Upper lobe of left lung (tissue), 6 donors: Measurements from ENCODE around the gene MACROD2. TPM values are rescaled to one million over a fixed set of nuclear protein-coding genes. Genes with fewer than 3 reads are reported as not detected.

ENCODE experiments used
- ATAC-seq, 2 donors: fragments of 200-7000 bp; cut with Tn5 transposase; one replicate each; pipeline ENCODE4 v1.9.1; 2022; ENCODE audit warnings: mild to moderate bottlenecking in 2 of 2, moderate library complexity in 2 of 2; ENCODE audit not compliant: low FRiP score in 2 of 2
- DNase-seq, 2 donors: peaks; one replicate each; pipeline ENCODE4 v3.0.0-alpha.2; 2019 to 2020
- H3K27ac ChIP-seq, 4 donors: fragments of 200-600 bp; sonication (generic); one replicate each; pipeline ENCODE4 v1.5.1; 2016 to 2019
- H3K27me3 ChIP-seq, 4 donors: fragments of 200-600 bp; sonication (generic); one replicate each; pipeline ENCODE4 v1.5.1; 2017 to 2019
- H3K36me3 ChIP-seq, 4 donors: fragments of 200-600 bp; sonication (generic); one replicate each; pipeline ENCODE4 v1.5.1; 2016 to 2019
- H3K4me1 ChIP-seq, 4 donors: fragments of 200-600 bp; sonication (generic); one replicate each; pipeline ENCODE4 v1.5.1; 2018 to 2019
- H3K4me3 ChIP-seq, 4 donors: fragments of 200-600 bp; sonication (generic); one replicate each; pipeline ENCODE4 v1.5.1; 2017 to 2019; ENCODE audit warnings: mild to moderate bottlenecking in 2 of 4, moderate library complexity in 1 of 4
- H3K9me3 ChIP-seq, 4 donors: fragments of 200-600 bp; sonication (generic); one replicate each; pipeline ENCODE4 v1.5.1; 2018 to 2019
- CTCF ChIP-seq, 6 experiments: fragments of 450-650 bp in 4 of 6; fragments of 200-600 bp in 2 of 6; sonication (generic) in 2 of 6; IDR thresholded peaks; one replicate each; pipeline ENCODE4 v1.5.1; 2016 to 2019; ENCODE audit warnings: antibody characterized with exemption in 6 of 6
- EP300 ChIP-seq, 4 donors: sonication (generic); formaldehyde crosslinking; IDR thresholded peaks; one replicate each; pipeline ENCODE4 v1.5.1; 2017; ENCODE audit warnings: antibody characterized with exemption in 4 of 4, control low read depth in 2 of 4
- POLR2A ChIP-seq, 4 donors: fragments of 450-650 bp; IDR thresholded peaks; one replicate each; pipeline ENCODE4 v1.5.1; 2016 to 2017; ENCODE audit warnings: antibody characterized with exemption in 4 of 4, mild to moderate bottlenecking in 2 of 4
- POLR2AphosphoS5 ChIP-seq, 2 donors: sonication (generic); formaldehyde crosslinking; IDR thresholded peaks; one replicate each; pipeline ENCODE4 v1.5.1; 2017; ENCODE audit warnings: antibody characterized with exemption in 2 of 2
- WGBS, 2 donors: methylation state at CpG; one replicate each; pipeline ENCODE4 v1.1.5; 2017 to 2018; 5-methylcytosine and 5-hydroxymethylcytosine counted together
- total RNA-seq, 6 donors: library from RNA; depleted of rRNA in 4 of 6; stranded (reverse); fragments of >200 nt in 4 of 6; gene quantifications; one replicate each; pipeline versions ENCODE4 v1.1.0 to v1.2.1, GENCODE V29; 2016 to 2021
- donor health status: DM: no; HTN: no; CAD: no; lungs with moderate emphysema.
- donor health status: DM: no; HTN: yes; CAD: no; lungs with severe emphysema.

Gene MACROD2
- total RNA-seq, 6 donors from 2014 or later: 20.7 to 84.3 (median 36.3) TPM

GRCh38 chr20:15623215-15623614, 1627.9 kb downstream of the MACROD2 start:
- TF ChIP-seq EP300 (IDR thresholded peaks at IDR 0.05): no peak
- no peak for TF ChIP-seq POLR2A (IDR thresholded peaks at IDR 0.05)
- no peak for TF ChIP-seq POLR2AphosphoS5 (IDR thresholded peaks at IDR 0.05)
- no peak for TF ChIP-seq CTCF (IDR thresholded peaks at IDR 0.05)
- Histone ChIP-seq H3K4me1 (no peaks in the 10 kb centered on the region), H3K27ac (no peak overlapping the region), H3K27me3 (no peaks in the 10 kb centered on the region), H3K36me3 (no peaks in the 10 kb centered on the region), H3K9me3 (no peaks in the 10 kb centered on the region), H3K4me3 (no peak overlapping the region)
- DNase-seq (no peak), ATAC-seq (no peak)
- 80 to 95% methylated on average over 2 of the region's 2 CpGs for WGBS, 2 donors

- Histone ChIP-seq H3K9me3 (no peaks in the 10 kb centered on the region), H3K36me3 (no peaks in the 10 kb centered on the region), H3K27ac (no peak overlapping the region), H3K4me3 (no peak overlapping the region), H3K27me3 (no peaks in the 10 kb centered on the region), H3K4me1 (no peaks in the 10 kb centered on the region)
- no peak for DNase-seq
- TF ChIP-seq CTCF (IDR thresholded peaks at IDR 0.05) (no peak), POLR2AphosphoS5 (IDR thresholded peaks at IDR 0.05) (no peak), EP300 (IDR thresholded peaks at IDR 0.05) (no peak), POLR2A (IDR thresholded peaks at IDR 0.05) (no peak)
- WGBS, 2 donors: 82 to 91% methylated on average over 2 of the region's 2 CpGs
- ATAC-seq: no peak
These were observed 1630.7 kb downstream of the MACROD2 start for GRCh38 chr20:15625981-15626380.

- H3K4me3 ChIP-seq: no peak overlapping the region
- ATAC-seq (no peak), DNase-seq (no peak)
- WGBS, 2 donors: 62 to 85% methylated on average over 3 of the region's 3 CpGs
- H3K9me3 ChIP-seq: no peaks in the 10 kb centered on the region
- no peaks in the 10 kb centered on the region for H3K27me3 ChIP-seq
- H3K27ac ChIP-seq: no peak overlapping the region
- no peak for TF ChIP-seq EP300 (IDR thresholded peaks at IDR 0.05)
- TF ChIP-seq CTCF (IDR thresholded peaks at IDR 0.05): no peak
- no peak for TF ChIP-seq POLR2A (IDR thresholded peaks at IDR 0.05)
- no peak for TF ChIP-seq POLR2AphosphoS5 (IDR thresholded peaks at IDR 0.05)
- H3K36me3 ChIP-seq: no peaks in the 10 kb centered on the region
- no peaks in the 10 kb centered on the region for H3K4me1 ChIP-seq
These were observed 1631.8 kb downstream of the MACROD2 start for GRCh38 chr20:15627089-15627488.

GRCh38 chr20:15627501-15627903, 1632.2 kb downstream of the MACROD2 start:
- no peak for TF ChIP-seq EP300 (IDR thresholded peaks at IDR 0.05)
- TF ChIP-seq POLR2AphosphoS5 (IDR thresholded peaks at IDR 0.05): no peak
- TF ChIP-seq POLR2A (IDR thresholded peaks at IDR 0.05): no peak
- no peak for TF ChIP-seq CTCF (IDR thresholded peaks at IDR 0.05)
- Histone ChIP-seq H3K9me3 (no peaks in the 10 kb centered on the region), H3K27ac (no peak overlapping the region), H3K36me3 (no peaks in the 10 kb centered on the region), H3K4me3 (no peak overlapping the region), H3K27me3 (no peaks in the 10 kb centered on the region), H3K4me1 (no peaks in the 10 kb centered on the region)
- no peak for ATAC-seq
- no peak for DNase-seq

GRCh38 chr20:15628851-15629353, 1633.6 kb downstream of the MACROD2 start:
- no peaks in the 10 kb centered on the region for H3K9me3 ChIP-seq
- TF ChIP-seq POLR2A (IDR thresholded peaks at IDR 0.05) (no peak), POLR2AphosphoS5 (IDR thresholded peaks at IDR 0.05) (no peak), EP300 (IDR thresholded peaks at IDR 0.05) (no peak), CTCF (IDR thresholded peaks at IDR 0.05) (no peak)
- H3K27me3 ChIP-seq: no peaks in the 10 kb centered on the region
- no peaks in the 10 kb centered on the region for H3K36me3 ChIP-seq
- WGBS, 2 donors: 76 to 86% methylated on average over 4 of the region's 4 CpGs
- no peak overlapping the region for H3K4me3 ChIP-seq
- DNase-seq: no peak
- no peak overlapping the region for H3K27ac ChIP-seq
- no peaks in the 10 kb centered on the region for H3K4me1 ChIP-seq
- ATAC-seq: no peak
